Epithelial cell of proximal tubule (primary cell): ENCODE measurements around the gene PHF1. TPM values are rescaled to one million over a fixed set of nuclear protein-coding genes. Genes with fewer than 3 reads are reported as not detected.

Experiments
- DNase-seq: peaks from one replicate; pipeline ENCODE4 v3.0.0-alpha.2; 2011; ENCODE audit warnings: low read depth
- H3K4me3 ChIP-seq: 2 replicates; pipeline ENCODE4 v1.5.1; 2011; ENCODE audit warnings: low read depth, mild to moderate bottlenecking, low read length
- total RNA-seq: library from RNA; depleted of rRNA; stranded (reverse); fragments of >200 nt; gene quantifications from 2 replicates; pipeline ENCODE4 v1.2.3, GENCODE V29; 2015
- TF ChIP-seq, protein P1 (sequence below): conservative IDR thresholded peaks from 2 replicates; pipeline ENCODE4 v1.5.1; 2012; ENCODE audit warnings: low read depth, mild to moderate bottlenecking, low read length

Gene PHF1
- total RNA-seq, 1 donor from 2014 or later = 25.4 TPM

DNA sequence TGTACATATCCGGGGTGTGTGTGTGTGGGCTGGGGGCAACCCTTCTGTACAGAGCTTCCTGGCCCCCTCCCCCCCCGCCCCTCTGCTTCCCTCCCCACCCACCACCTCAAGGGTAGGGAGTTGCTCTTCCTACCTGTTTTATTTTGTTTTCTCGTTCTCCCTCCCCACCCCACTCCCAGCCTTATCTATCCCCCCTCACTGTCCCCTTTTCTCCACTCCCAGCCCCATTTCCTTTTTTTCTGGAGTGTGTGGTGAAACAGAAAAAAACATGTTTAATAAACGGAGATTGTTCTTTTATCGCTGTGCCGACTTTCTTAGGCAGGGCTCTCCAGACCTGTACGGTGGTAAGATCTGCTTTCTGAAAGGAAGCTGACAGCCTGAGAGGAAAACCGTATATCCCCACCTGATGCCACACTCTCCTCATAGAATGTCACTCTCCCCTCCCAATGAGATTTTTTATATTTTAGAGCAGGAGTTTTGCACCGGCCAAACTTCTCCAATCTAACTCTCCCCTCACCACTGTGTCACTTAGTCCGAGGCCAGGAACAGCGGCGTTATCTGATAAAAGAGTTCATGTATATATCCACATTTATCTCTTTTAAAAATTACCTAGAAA is 42.7 kb downstream of the PHF1 start:
- TF ChIP-seq, protein P1, sequence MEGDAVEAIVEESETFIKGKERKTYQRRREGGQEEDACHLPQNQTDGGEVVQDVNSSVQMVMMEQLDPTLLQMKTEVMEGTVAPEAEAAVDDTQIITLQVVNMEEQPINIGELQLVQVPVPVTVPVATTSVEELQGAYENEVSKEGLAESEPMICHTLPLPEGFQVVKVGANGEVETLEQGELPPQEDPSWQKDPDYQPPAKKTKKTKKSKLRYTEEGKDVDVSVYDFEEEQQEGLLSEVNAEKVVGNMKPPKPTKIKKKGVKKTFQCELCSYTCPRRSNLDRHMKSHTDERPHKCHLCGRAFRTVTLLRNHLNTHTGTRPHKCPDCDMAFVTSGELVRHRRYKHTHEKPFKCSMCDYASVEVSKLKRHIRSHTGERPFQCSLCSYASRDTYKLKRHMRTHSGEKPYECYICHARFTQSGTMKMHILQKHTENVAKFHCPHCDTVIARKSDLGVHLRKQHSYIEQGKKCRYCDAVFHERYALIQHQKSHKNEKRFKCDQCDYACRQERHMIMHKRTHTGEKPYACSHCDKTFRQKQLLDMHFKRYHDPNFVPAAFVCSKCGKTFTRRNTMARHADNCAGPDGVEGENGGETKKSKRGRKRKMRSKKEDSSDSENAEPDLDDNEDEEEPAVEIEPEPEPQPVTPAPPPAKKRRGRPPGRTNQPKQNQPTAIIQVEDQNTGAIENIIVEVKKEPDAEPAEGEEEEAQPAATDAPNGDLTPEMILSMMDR = no peak
- peak overlapping the region; percentile 86 for H3K4me3 ChIP-seq
- DNase-seq = no peak

DNA sequence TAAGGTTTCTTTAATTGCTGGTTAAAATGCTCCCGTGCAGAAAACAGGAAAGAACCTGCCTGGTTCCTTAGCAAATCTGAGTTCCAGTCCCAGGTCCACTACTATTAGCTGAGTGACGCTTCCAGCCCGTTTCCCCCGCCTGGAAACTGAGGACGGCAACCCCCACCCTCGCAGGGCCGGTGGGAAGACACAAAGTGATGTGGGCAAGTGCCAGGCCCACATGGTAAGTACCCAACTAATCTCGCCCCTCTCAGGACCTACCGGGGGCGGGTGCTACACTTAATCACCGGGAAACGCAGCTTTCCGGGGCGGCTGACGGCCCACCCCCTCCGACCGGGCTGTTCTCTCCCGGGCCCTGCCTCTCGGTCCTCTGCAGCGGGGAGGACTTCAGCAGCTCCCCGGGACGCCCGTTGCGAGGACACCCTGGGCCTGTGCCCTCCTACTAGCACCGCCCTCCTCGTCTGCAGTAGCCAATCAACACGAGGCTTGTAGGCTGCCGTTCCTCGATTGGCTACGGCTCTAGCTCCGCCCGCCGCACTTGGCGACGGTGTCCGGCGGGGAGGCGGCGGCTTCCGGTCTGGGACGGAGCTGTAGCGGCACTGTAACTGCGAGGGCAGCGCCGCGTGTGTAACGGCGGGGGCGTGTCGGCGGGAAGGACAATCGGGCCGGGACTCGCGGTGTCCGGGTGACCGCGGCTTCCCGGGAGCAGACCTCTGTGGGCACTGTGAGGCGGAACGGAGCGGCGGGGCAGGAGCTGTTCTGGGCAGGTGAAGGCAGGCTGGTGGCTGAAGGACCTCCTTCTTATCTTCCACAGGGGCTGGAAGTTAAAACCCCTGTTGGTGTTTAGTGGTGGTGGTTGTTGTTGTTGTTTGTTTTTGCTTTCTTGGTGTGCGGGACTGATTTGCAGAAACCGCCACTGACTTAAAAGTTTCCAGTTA is 43.5 kb downstream of the PHF1 start, which contains the start of gene ZBTB9:
Gene ZBTB9, plus strand, starts transcription at position 568 of the 938 bp plus-strand sequence. CDS start 525 bp downstream, outside the sequence.
- H3K4me3 ChIP-seq = peak within 1 kb of the TSS; percentile 86
- TF ChIP-seq, protein P1 = no peak
- DNase-seq = peak; percentile 59

DNA sequence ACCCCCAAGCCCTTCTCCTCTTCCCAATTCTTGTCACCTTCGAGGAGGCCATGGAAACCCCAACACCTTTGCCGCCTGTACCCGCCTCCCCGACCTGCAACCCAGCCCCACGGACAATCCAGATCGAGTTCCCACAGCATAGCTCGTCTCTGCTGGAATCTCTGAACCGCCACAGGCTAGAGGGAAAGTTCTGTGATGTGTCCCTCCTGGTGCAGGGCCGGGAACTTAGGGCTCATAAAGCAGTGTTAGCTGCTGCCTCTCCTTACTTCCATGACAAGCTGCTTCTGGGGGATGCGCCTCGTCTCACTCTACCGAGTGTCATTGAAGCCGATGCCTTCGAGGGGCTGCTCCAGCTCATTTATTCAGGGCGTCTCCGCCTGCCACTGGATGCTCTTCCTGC is 44.2 kb downstream of the PHF1 start:
- peak overlapping the region; percentile 86 for H3K4me3 ChIP-seq
- TF ChIP-seq, protein P1 = no peak
- no peak for DNase-seq

DNA sequence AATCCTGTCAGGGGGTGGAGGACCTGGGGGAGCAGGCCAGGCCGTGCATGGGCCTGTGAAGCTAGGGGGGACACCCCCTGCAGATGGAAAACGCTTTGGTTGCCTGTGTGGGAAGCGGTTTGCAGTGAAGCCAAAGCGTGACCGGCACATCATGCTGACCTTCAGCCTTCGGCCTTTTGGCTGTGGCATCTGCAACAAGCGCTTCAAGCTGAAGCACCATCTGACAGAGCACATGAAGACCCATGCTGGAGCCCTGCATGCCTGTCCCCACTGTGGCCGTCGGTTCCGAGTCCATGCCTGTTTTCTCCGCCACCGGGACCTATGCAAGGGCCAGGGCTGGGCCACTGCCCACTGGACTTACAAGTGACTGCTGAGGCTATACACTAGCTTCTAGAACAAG is 45.3 kb downstream of the PHF1 start:
- DNase-seq = no peak
- H3K4me3 ChIP-seq = no peak overlapping the region
- TF ChIP-seq, protein P1 = no peak

DNA sequence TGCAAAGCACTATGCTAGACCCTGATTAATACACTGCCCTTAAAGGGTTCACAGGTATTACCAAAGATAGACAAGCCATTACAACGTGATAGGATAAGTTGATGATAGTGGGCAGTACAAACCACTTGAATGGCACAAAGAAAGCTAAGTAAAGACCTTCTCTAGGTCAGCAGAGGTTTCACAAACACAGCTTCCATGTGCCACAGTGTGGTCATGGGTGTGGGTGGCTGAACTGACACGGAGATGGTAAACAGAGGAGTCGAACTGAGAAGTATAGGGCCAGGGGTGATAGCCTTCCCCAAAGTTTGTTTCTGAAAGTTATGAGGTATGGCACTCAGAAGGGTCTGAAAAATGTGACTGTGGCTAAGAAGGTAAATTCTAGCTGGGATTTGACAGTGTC is 47.9 kb downstream of the PHF1 start:
- no peak for DNase-seq
- no peak overlapping the region for H3K4me3 ChIP-seq
- TF ChIP-seq, protein P1 = no peak

DNA sequence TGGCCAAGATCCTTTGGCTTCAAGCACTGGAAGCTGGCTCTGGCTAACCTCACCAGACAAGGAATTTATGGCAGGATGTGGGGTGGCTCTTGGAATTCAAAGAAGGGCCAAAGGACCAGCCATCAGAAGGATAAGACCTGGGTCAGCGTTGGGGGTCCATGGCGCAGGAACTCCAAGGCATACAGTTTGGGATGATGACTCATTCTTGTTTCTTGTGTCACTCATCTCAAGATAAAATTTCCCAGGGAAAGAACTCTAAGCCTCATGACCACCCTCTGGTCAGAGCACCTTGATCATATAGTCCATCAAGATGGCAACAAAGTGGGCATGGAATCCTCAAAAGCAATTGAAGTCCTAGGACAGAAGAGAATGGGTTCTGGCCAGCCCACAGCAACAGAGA is 48.4 kb downstream of the PHF1 start:
- no peak for DNase-seq
- TF ChIP-seq, protein P1 = no peak
- no peak overlapping the region for H3K4me3 ChIP-seq

Other genes starting within 250 kb of the PHF1 start
- 0.06 and 0.07 TPM in 2 replicates for gene COL11A2, start 218.5 kb upstream of the PHF1 start, total RNA-seq
- gene RXRB, start 210.3 kb upstream of the PHF1 start, total RNA-seq = 15.0 and 15.1 TPM in 2 replicates
- 70.8 and 97.8 TPM in 2 replicates for gene SLC39A7, start 210.1 kb upstream of the PHF1 start, total RNA-seq
- gene HSD17B8, start 206.4 kb upstream of the PHF1 start, total RNA-seq = 16.3 and 16.9 TPM in 2 replicates
- gene RING1, start 202.5 kb upstream of the PHF1 start, total RNA-seq = 11.3 and 17.2 TPM in 2 replicates
- gene VPS52, start 139.1 kb upstream of the PHF1 start, total RNA-seq = 33.9 and 42.8 TPM in 2 replicates
- 2,737 and 3,799 TPM in 2 replicates for gene RPS18, start 138.9 kb upstream of the PHF1 start, total RNA-seq
- 4.6 and 7.0 TPM in 2 replicates for gene B3GALT4, start 133.9 kb upstream of the PHF1 start, total RNA-seq
- gene WDR46, start 121.8 kb upstream of the PHF1 start, total RNA-seq = 67.9 and 116 TPM in 2 replicates
- gene PFDN6, start 121.4 kb upstream of the PHF1 start, total RNA-seq = 55.8 and 69.3 TPM in 2 replicates
- gene RGL2, start 112.1 kb upstream of the PHF1 start, total RNA-seq = 34.0 and 46.8 TPM in 2 replicates
- gene TAPBP, start 96.9 kb upstream of the PHF1 start, total RNA-seq = 108 and 144 TPM in 2 replicates
- 8.2 and 13.5 TPM in 2 replicates for gene ZBTB22, start 93.3 kb upstream of the PHF1 start, total RNA-seq
- gene DAXX, start 88.1 kb upstream of the PHF1 start, total RNA-seq = 52.7 and 58.1 TPM in 2 replicates
- gene KIFC1, start 19.2 kb upstream of the PHF1 start, total RNA-seq = 117 and 126 TPM in 2 replicates
- gene CUTA, start 7.1 kb downstream of the PHF1 start, total RNA-seq = 206 and 273 TPM in 2 replicates
- 0.87 and 2.3 TPM in 2 replicates for gene SYNGAP1, start 9.1 kb downstream of the PHF1 start, total RNA-seq
- gene ZBTB9, start 43.6 kb downstream of the PHF1 start, total RNA-seq = 4.3 and 4.6 TPM in 2 replicates
- 17.9 and 18.6 TPM in 2 replicates for gene BAK1, start 169.3 kb downstream of the PHF1 start, total RNA-seq
- gene ITPR3, start 210.3 kb downstream of the PHF1 start, total RNA-seq = 69.3 and 74.4 TPM in 2 replicates